ENCODE data around the gene OR52A1.

OR52A1 gene

DNA sequence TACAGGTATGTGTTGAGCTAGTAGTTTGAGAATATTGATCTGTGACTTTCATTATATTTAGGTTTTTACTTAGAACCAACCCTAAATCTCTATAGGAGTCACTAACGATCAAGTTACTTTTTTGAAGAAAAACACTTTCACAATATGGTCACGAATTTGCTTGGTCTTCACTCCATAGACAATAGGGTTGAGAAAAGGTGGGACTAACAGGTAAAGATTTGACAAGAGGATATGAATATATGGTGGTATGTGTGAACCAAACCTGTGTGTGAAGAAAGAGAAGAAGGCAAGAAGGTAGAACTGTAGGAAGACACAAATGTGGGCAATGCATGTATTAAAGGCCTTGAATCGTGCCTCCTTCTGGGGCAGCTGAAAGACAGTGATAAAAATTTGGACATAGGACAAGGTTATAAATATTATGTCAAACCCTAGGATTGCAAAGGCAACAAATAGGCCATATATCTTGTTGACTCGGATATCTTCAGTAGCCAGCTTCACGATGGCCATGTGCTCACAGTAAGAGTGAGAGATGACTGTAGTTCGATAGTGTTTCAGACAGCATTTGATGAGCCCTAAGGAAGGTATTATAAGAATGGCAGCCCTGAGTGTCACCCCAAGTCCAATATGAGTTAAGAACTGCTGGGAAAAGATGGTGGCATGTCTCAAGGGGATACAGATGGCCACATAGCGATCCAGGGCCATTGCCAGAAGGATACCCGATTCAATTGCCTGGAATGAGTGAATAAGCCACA, 22.8 kb downstream of the OR52A1 start:
- no peak for DNase-seq

GRCh38 chr11:5129457-5129877, 25.1 kb downstream of the OR52A1 start:
- no peak for DNase-seq

GRCh38 chr11:5124891-5125620, 29.5 kb downstream of the OR52A1 start:
- DNase-seq: no peak

DNA sequence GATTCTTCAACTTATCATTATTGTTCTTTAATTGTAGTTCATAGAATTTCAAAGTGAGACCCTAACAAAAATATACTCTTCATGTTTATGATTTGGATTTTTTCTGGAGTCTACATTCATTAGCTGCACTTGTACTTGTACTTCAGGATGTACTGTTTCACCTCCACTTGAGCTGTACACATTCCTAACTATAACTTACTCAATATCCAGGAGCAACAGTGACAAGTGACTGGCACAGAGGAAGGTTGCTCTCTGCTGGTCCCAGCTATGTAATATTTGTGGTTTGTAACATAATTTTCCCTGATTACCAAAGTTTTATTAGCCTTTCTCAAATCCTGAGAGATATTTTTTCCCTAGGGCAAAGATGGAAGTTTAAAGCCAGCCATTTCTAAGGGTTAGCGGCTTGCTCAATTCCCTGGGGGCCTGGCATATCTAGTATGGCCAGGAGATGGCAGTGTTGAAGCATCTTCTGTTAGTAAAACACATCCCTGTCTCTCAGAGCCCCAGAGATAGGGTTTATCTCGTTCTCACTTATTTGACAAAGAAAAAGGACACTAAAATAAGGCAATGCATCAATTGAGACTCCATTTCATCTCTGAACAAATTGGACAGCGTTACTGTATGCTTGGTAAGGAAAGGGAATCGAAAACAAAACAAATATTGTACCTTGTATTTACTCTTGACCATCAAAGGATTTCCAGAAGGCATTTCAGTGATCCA, 30.6 kb downstream of the OR52A1 start:
- peak; percentile 87 for DNase-seq

- DNase-seq: no peak
Measured at GRCh38 chr11:5118893-5119292, 35.7 kb downstream of the OR52A1 start.

DNA sequence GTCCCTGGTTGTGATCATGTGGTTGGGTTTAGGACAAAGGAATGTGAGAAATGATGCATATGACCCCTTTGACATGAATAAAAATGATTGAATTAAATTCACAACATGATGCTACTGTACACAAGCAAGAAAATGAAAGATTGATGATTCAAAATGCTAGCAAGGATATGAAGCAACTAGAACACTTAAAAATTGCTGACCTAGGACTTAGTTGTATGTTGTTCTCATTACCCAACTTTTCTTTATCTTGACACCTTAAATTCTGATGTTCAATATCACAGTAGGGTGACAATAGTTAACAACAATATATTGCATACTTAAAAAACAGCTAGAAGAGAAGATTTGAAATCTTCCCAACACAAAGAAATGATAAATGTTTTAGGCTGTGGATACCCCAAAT, 37.0 kb downstream of the OR52A1 start:
- DNase-seq: no peak

GRCh38 chr11:5115339-5115738, 39.2 kb downstream of the OR52A1 start:
- DNase-seq: no peak

DNA sequence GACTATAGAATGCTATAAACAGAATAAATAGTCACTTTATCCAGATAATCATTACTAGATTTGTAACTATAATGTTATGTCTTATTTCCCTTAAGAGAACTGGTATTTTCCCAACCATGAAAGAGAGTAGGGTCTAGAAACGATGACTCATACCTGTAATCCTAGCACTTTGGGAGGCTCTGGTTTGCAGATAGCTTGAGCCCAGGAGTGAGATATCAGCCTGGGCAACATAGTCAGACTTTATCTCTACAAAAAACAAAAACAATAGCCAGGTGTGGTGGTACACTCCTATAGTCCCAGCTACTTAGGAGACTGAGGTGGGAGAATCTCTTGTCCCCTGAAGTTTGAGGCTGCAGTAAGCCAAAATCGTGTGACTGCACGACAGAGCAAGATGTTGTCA, 47.3 kb downstream of the OR52A1 start:
- no peak for DNase-seq

GRCh38 chr11:5103066-5103465, 51.5 kb downstream of the OR52A1 start:
- DNase-seq: no peak

DNA sequence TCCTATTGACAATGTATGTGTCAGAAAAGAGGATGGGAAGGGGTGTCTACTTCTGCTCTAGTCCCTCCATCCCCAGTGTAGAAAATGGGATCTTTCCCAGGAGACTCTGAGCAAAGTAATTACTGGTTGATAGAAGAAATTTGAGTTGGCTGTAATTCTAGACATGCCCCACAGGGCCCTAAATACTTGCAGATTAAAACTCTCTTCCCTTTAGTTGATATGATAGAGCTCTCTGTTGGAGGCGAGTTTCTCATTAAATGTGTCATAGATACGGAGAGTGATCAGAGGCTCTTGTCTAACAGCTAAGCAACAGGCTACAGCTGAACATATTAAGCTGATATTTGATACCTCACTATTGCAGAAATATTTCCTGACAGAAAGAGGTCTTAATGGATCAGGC, 52.3 kb downstream of the OR52A1 start:
- DNase-seq: no peak

- no peak for DNase-seq
Measured at GRCh38 chr11:5096011-5096410, 58.5 kb downstream of the OR52A1 start.

All from islet precursor cell (in vitro differentiated cells).